Nephron (organoid): Measurements from ENCODE around the gene PLAAT5.
A peak's percentile ranks its signal among the peaks of the same experiment; 100 is the strongest.

ENCODE experiments used
- H3K27ac Mint-ChIP-seq, 3 experiments: 2 replicates each; pipeline ENCODE4 v1.8.0; 2020; ENCODE audit warnings: mixed read lengths in 3 of 3, mild to moderate bottlenecking in 2 of 3, moderate library complexity in 1 of 3
- H3K27me3 Mint-ChIP-seq: 2 replicates; pipeline ENCODE4 v1.8.0; 2021; ENCODE audit warnings: low read depth, mild to moderate bottlenecking, moderate library complexity, mixed read lengths
- H3K36me3 Mint-ChIP-seq: 2 replicates; pipeline ENCODE4 v1.8.0; 2020; ENCODE audit warnings: low read depth, mixed read lengths
- H3K4me1 Mint-ChIP-seq: 2 replicates; pipeline ENCODE4 v1.8.0; 2020; ENCODE audit warnings: mixed read lengths
- H3K4me3 Mint-ChIP-seq, 3 experiments: 2 replicates each; pipeline ENCODE4 v1.8.0; 2020; ENCODE audit warnings: mild to moderate bottlenecking in 3 of 3, mixed read lengths in 3 of 3, moderate library complexity in 2 of 3
- H3K9me3 Mint-ChIP-seq: 2 replicates; pipeline ENCODE4 v1.8.0; 2020; ENCODE audit warnings: mixed read lengths
- TF ChIP-seq, protein P1 (sequence below), 3 experiments: fragments of 200-600 bp; sonication (generic); IDR thresholded peaks; one replicate each; pipeline ENCODE4 v1.5.0; 2021; ENCODE audit warnings: antibody characterized with exemption in 3 of 3; ENCODE audit not compliant: unreplicated experiment in 3 of 3

Gene PLAAT5, protein sequence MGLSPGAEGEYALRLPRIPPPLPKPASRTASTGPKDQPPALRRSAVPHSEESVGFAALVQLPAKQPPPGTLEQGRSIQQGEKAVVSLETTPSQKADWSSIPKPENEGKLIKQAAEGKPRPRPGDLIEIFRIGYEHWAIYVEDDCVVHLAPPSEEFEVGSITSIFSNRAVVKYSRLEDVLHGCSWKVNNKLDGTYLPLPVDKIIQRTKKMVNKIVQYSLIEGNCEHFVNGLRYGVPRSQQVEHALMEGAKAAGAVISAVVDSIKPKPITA

DNA sequence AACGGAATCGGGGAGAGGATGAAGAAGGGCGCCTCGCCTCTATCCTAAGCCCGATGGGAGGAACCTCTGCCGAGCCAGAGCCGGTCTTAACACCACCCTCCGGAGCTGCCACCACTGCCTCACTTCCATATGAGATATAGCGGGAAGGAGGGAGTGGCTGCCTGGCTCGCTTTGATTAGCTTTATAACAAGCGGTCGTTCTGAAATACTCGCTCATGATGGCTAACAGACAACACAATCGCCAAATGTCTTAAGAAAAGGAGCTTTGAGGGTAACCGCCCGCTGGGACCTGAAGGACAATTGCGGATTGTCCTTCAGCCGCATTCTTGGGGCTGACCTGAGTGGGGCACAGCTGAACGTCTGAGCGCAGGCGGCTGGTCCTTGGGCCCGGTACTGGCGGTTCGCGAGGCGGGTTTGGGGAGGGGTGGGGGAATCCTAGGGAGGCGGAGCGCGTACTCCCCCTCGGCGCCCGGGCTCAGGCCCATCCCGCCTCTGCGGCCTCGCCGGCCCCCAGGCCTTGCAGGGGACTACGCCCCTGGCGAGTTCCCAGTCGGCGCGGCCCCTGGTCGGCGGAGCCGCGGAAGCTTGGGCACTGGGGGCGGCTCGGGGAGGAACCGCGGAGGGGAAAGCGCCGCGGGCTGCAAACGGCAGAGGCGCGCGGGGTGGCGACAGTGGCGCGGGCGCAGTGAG, at the start of gene PLAAT5:
Gene PLAAT5 (minus strand): TSS at position 617 of the 689 bp plus-strand sequence. CDS start 133 bp downstream, at position 484.
- peaks cover 36% of the 10 kb centered on the region for H3K4me1 Mint-ChIP-seq
- TF ChIP-seq, protein P1, sequence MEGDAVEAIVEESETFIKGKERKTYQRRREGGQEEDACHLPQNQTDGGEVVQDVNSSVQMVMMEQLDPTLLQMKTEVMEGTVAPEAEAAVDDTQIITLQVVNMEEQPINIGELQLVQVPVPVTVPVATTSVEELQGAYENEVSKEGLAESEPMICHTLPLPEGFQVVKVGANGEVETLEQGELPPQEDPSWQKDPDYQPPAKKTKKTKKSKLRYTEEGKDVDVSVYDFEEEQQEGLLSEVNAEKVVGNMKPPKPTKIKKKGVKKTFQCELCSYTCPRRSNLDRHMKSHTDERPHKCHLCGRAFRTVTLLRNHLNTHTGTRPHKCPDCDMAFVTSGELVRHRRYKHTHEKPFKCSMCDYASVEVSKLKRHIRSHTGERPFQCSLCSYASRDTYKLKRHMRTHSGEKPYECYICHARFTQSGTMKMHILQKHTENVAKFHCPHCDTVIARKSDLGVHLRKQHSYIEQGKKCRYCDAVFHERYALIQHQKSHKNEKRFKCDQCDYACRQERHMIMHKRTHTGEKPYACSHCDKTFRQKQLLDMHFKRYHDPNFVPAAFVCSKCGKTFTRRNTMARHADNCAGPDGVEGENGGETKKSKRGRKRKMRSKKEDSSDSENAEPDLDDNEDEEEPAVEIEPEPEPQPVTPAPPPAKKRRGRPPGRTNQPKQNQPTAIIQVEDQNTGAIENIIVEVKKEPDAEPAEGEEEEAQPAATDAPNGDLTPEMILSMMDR (IDR thresholded peaks at IDR 0.05; ENCODE audit: unreplicated experiment in 3 of 3): no peak
- peak within 1 kb of the TSS; percentile 84 to 91 (median 91) for H3K4me3 Mint-ChIP-seq
- peak within 1 kb of the TSS in 2 of 3 experiments; percentile 8 to 66 for H3K27ac Mint-ChIP-seq
- H3K9me3 Mint-ChIP-seq: peaks cover 9% of the 10 kb centered on the region
- no peaks in the 10 kb centered on the region for H3K36me3 Mint-ChIP-seq
- peaks cover 42% of the 10 kb centered on the region for H3K27me3 Mint-ChIP-seq

DNA sequence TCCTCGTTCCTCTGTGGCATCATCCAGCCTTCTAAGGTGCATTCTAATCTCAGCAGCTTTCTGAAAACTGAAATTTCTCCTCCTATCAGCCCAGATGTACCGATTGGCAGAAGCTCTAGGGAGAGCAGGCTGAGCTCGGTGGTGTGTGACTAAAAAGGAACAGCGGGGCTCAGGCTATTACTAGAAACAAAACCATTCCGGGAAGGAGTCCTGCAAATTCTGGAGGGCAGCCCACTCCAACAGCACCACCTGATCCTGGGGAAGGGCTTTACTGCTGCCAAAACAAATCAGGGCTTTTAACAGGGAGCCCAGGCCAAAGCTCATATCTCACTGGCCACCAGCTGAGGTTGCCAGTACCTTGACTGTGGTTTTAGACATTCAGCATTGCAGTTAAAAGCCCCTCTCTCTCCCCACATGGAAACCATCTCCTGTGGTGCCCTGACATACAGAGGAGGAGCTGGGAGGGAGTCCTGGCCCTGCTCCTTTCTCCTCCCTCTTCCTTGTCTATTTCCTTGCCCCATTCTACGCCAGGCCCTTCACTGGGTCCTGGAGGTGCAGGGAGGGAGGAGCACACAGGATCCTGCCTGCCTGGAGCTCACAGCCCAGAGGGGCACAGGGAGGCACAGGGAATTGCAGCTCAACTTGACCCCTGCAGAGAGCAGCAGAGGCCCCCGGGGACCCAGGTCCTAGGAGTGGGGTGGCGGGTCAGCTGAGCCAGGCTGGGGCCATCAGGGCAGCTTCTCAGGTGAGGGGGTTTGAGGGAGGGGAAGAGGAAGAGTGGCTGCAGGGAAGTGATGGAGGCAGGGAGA, 46.5 kb upstream of the PLAAT5 start:
- Mint-ChIP-seq H3K27ac (peak overlapping the region; percentile 71 to 99 (median 96)), H3K9me3 (no peaks in the 10 kb centered on the region), H3K4me3 (peak overlapping the region in 2 of 3 experiments; percentile 63 to 81), H3K4me1 (peaks cover 14% of the 10 kb centered on the region), H3K36me3 (no peaks in the 10 kb centered on the region), H3K27me3 (peaks cover 3% of the 10 kb centered on the region)
- TF ChIP-seq, protein P1 (IDR thresholded peaks at IDR 0.05; ENCODE audit: unreplicated experiment in 3 of 3): no peak

DNA sequence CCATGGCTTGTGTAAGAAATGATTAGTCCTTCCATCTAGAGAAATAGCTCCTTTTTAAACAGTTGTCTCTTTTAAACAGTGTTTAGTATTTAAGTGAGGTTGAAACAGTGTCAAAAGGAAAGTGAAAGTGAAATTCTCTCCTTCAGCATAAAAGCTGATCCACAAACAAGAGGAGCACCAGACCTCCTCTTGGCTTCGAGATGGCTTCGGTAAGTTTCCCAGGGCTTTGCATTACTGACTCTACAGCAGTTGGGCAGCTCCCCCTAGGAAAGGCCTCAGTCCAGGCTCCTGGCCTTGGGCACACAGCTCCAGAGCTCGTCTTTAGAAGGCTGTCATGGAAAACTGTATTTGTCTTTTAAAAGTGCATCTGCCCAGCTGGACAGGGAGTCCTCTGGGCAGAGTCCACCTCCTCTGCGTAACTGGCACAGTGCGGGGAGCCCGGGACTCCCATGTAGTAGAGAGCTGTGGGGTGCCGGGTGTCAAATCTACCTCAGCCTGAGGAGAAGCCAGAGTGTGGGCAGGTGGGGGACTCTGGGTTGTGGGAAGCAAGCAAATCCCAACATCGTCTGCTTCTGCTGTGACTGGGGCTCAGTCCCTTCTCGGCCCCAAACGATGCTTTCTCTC, 45.8 kb upstream of the PLAAT5 start, which contains the start of gene PLAAT4:
Gene PLAAT4 (plus strand): TSS at position 140 of the 624 bp plus-strand sequence. CDS start 61 bp downstream, at position 201.
- H3K36me3 Mint-ChIP-seq: no peaks in the 10 kb centered on the region
- H3K9me3 Mint-ChIP-seq: no peaks in the 10 kb centered on the region
- H3K27me3 Mint-ChIP-seq: peaks cover 3% of the 10 kb centered on the region
- H3K4me1 Mint-ChIP-seq: peaks cover 14% of the 10 kb centered on the region
- TF ChIP-seq, protein P1 (IDR thresholded peaks at IDR 0.05; ENCODE audit: unreplicated experiment in 3 of 3): no peak
- H3K4me3 Mint-ChIP-seq: peak within 1 kb of the TSS in 2 of 3 experiments; percentile 63 to 81
- H3K27ac Mint-ChIP-seq: peak within 1 kb of the TSS; percentile 71 to 99 (median 96)

DNA sequence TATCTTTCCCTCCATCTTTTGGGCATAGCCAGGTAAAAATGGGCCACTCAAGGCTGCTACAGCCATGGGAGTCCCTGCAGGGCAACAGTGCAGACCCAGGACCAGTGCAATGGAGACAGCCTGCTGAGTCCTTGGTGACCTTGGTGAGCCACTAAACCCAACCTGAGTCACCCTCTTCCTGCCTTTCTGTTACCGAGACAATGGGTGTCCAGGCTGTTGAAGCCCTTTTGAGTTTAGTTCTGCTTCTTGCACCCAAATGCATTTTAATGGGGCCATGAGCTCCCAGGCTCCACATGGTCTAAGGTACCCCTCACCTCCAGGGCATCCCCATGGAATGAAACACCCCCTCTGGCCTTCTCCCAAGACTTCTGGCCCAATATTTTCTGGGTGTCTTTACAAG, 44.8 kb upstream of the PLAAT5 start:
- peaks cover 19% of the 10 kb centered on the region for H3K4me1 Mint-ChIP-seq
- peak overlapping the region in 1 of 3 experiments; percentile 99 for H3K27ac Mint-ChIP-seq
- H3K27me3 Mint-ChIP-seq: peaks cover 3% of the 10 kb centered on the region
- no peaks in the 10 kb centered on the region for H3K36me3 Mint-ChIP-seq
- TF ChIP-seq, protein P1 (IDR thresholded peaks at IDR 0.05; ENCODE audit: unreplicated experiment in 3 of 3): no peak
- no peak overlapping the region for H3K4me3 Mint-ChIP-seq
- H3K9me3 Mint-ChIP-seq: no peaks in the 10 kb centered on the region

DNA sequence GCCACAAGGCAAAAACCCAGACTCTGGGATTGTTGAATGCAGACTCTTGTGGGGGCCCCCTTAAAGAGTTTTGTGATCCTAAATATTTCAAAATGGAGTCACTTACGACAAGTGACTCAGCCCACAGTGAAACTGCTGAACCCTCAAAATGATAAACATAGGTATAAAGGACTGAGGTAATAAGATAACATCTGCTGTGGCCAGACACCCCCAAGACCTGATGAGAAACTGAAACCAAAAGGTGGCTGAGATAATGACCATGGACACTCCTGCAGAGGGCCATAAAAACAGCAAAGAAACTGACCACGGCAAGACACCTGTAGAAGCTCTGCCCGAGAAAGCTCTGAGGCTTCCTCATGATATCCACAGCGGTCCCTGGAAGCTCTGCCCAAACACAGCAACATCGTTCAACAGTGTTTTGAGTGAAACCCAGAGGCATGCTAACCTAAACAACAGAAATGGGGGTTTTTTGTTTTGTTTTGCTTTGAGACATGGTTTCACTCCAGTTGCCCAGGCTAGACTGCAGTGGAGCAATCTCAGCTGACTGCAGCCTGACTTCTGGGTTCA, 44.0 kb upstream of the PLAAT5 start:
- TF ChIP-seq, protein P1 (IDR thresholded peaks at IDR 0.05; ENCODE audit: unreplicated experiment in 3 of 3): no peak
- no peaks in the 10 kb centered on the region for H3K36me3 Mint-ChIP-seq
- no peaks in the 10 kb centered on the region for H3K9me3 Mint-ChIP-seq
- H3K4me1 Mint-ChIP-seq: peaks cover 19% of the 10 kb centered on the region
- peaks cover 3% of the 10 kb centered on the region for H3K27me3 Mint-ChIP-seq
- peak overlapping the region in 1 of 3 experiments; percentile 48 for H3K27ac Mint-ChIP-seq
- H3K4me3 Mint-ChIP-seq: no peak overlapping the region
